Astrocyte (in vitro differentiated cells and primary cell): ENCODE measurements around the gene EIF3J. TPM values are rescaled to one million over a fixed set of nuclear protein-coding genes. Genes with fewer than 3 reads are reported as not detected.

Experiments
- DNase-seq: peaks from one replicate; pipeline ENCODE4 v3.0.0-alpha.2; 2010; ENCODE audit warnings: low read depth
- FAIRE-seq: peaks from 2 replicates; lab custom pipeline; 2011; peaks lifted over from hg19 to GRCh38; lab: Jason Lieb, UNC
- H2AFZ ChIP-seq: 2 replicates; pipeline ENCODE4 v1.6.0; 2012; ENCODE audit warnings: low read depth, low read length, inconsistent platforms
- H3K27ac ChIP-seq: 2 replicates; pipeline ENCODE4 v1.5.1; 2011; ENCODE audit warnings: low read depth, low read length, inconsistent platforms
- H3K27me3 ChIP-seq: 2 replicates; pipeline ENCODE4 v1.6.0; 2011; ENCODE audit warnings: low read length, inconsistent platforms; ENCODE audit not compliant: insufficient read depth
- H3K36me3 ChIP-seq: 2 replicates; pipeline ENCODE4 v1.5.1; 2011; ENCODE audit warnings: low read length, inconsistent platforms; ENCODE audit not compliant: insufficient read depth
- H3K4me1 ChIP-seq: 2 replicates; pipeline ENCODE4 v1.5.1; 2011; ENCODE audit warnings: low read length, inconsistent platforms; ENCODE audit not compliant: insufficient read depth
- H3K4me2 ChIP-seq: 2 replicates; pipeline ENCODE4 v1.6.0; 2012; ENCODE audit warnings: low read length, inconsistent platforms
- H3K4me3 ChIP-seq: 2 replicates; pipeline ENCODE4 v1.5.1; 2011; ENCODE audit warnings: low read depth, mild to moderate bottlenecking, low read length, inconsistent platforms; ENCODE audit not compliant: insufficient read depth
- H3K79me2 ChIP-seq: 2 replicates; pipeline ENCODE4 v1.6.0; 2012; ENCODE audit warnings: mild to moderate bottlenecking, low read length, inconsistent platforms; ENCODE audit not compliant: insufficient read depth
- H3K9ac ChIP-seq: 2 replicates; pipeline ENCODE4 v1.6.0; 2012; ENCODE audit warnings: mild to moderate bottlenecking, low read length, inconsistent platforms
- H3K9me3 ChIP-seq: 2 replicates; pipeline ENCODE4 v1.5.1; 2012; ENCODE audit warnings: low read depth, mild to moderate bottlenecking, low read length, inconsistent platforms; ENCODE audit not compliant: insufficient read depth
- H4K20me1 ChIP-seq: 2 replicates; pipeline ENCODE4 v1.6.0; 2012; ENCODE audit warnings: low read length, inconsistent platforms; ENCODE audit not compliant: insufficient read depth
- H3K27ac Mint-ChIP-seq: one replicate; pipeline ENCODE4 v1.8.0; 2021; ENCODE audit warnings: mild to moderate bottlenecking, mixed read lengths; ENCODE audit not compliant: unreplicated experiment
- H3K27me3 Mint-ChIP-seq: one replicate; pipeline ENCODE4 v1.8.0; 2021; ENCODE audit warnings: low read depth, mixed read lengths; ENCODE audit not compliant: unreplicated experiment
- H3K36me3 Mint-ChIP-seq: one replicate; pipeline ENCODE4 v1.8.0; 2021; ENCODE audit warnings: low read depth, mixed read lengths; ENCODE audit not compliant: unreplicated experiment
- H3K4me1 Mint-ChIP-seq: one replicate; pipeline ENCODE4 v1.8.0; 2021; ENCODE audit warnings: low read depth, mixed read lengths; ENCODE audit not compliant: unreplicated experiment
- H3K4me3 Mint-ChIP-seq: one replicate; pipeline ENCODE4 v1.8.0; 2021; ENCODE audit warnings: mild to moderate bottlenecking, moderate library complexity, mixed read lengths; ENCODE audit not compliant: unreplicated experiment
- H3K9me3 Mint-ChIP-seq: one replicate; pipeline ENCODE4 v1.8.0; 2021; ENCODE audit warnings: mild to moderate bottlenecking, mixed read lengths; ENCODE audit not compliant: unreplicated experiment
- EZH2 ChIP-seq: IDR thresholded peaks from 2 replicates; pipeline ENCODE4 v1.6.1; 2012; ENCODE audit warnings: mild to moderate bottlenecking, low read length, inconsistent platforms; ENCODE audit not compliant: insufficient read depth
- total RNA-seq: library from RNA; stranded (reverse); gene quantifications from 2 replicates; pipeline ENCODE4 v1.2.1, GENCODE V29; 2021
- TF ChIP-seq, protein P1 (sequence below): IDR thresholded peaks from 2 replicates; pipeline ENCODE4 v1.5.1; 2011; ENCODE audit warnings: low read depth, mild to moderate bottlenecking, inconsistent platforms, low read length, moderate library complexity; ENCODE audit not compliant: insufficient read depth

EIF3J gene
- total RNA-seq, 1 donor from 2014 or later = 133 TPM

DNA sequence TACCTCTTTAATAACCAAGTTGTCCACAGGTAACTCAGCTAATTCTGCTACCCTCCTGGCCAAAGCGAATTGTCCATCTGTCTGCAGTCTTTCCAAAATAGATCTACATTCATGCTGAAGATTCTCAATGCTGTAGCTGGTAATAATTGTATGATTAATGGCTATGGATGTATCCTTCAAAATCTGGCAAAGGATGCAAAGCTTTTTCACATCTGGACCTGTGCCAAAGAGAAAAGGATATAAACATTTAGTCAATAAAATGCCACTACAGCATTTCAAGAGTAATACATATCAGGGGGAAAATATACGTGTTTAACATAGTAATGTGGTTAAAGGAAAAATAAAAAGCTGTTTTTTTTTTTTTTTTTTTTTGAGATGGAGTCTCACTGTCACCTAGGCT lies 48.7 kb downstream of the EIF3J start:
- H3K27ac Mint-ChIP-seq = no peak overlapping the region
- no peak overlapping the region for H3K4me2 ChIP-seq
- no peaks in the 10 kb centered on the region for H3K79me2 ChIP-seq
- FAIRE-seq = no peak
- H3K36me3 Mint-ChIP-seq = peaks cover 14% of the 10 kb centered on the region
- H3K4me3 Mint-ChIP-seq = no peak overlapping the region
- H2AFZ ChIP-seq = no peak overlapping the region
- no peak overlapping the region for H3K4me3 ChIP-seq
- H3K9me3 Mint-ChIP-seq = no peaks in the 10 kb centered on the region
- H3K4me1 ChIP-seq = no peaks in the 10 kb centered on the region
- no peak overlapping the region for H3K9ac ChIP-seq
- no peaks in the 10 kb centered on the region for H3K4me1 Mint-ChIP-seq
- TF ChIP-seq, protein P1, sequence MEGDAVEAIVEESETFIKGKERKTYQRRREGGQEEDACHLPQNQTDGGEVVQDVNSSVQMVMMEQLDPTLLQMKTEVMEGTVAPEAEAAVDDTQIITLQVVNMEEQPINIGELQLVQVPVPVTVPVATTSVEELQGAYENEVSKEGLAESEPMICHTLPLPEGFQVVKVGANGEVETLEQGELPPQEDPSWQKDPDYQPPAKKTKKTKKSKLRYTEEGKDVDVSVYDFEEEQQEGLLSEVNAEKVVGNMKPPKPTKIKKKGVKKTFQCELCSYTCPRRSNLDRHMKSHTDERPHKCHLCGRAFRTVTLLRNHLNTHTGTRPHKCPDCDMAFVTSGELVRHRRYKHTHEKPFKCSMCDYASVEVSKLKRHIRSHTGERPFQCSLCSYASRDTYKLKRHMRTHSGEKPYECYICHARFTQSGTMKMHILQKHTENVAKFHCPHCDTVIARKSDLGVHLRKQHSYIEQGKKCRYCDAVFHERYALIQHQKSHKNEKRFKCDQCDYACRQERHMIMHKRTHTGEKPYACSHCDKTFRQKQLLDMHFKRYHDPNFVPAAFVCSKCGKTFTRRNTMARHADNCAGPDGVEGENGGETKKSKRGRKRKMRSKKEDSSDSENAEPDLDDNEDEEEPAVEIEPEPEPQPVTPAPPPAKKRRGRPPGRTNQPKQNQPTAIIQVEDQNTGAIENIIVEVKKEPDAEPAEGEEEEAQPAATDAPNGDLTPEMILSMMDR = no peak
- no peak for TF ChIP-seq EZH2
- H3K27me3 ChIP-seq = no peaks in the 10 kb centered on the region
- H3K9me3 ChIP-seq = no peaks in the 10 kb centered on the region
- H3K27me3 Mint-ChIP-seq = no peaks in the 10 kb centered on the region
- no peaks in the 10 kb centered on the region for H4K20me1 ChIP-seq
- no peak overlapping the region for H3K27ac ChIP-seq
- H3K36me3 ChIP-seq = peaks cover 46% of the 10 kb centered on the region
- DNase-seq = no peak

DNA sequence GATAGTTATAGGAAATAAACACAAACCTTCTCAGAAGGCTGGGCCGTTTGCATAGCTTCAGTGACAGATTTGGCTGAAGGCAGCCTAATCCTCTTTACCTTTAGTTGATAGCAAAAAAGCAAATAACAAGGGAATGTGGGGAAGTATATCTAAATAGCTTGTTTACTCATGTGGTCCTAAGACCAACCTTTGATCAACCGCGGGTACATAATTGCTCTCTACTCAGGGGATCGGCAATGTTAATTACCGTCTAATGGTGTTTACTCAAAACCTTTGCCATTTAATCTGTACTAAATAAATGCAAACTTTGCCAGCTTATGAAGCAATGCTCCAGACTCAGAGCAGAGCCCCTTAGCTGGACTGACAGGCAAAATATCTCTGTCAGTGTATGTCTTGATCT lies 51.6 kb downstream of the EIF3J start:
- H3K4me3 Mint-ChIP-seq = no peak overlapping the region
- TF ChIP-seq, protein P1 = no peak
- TF ChIP-seq EZH2 = no peak
- H3K36me3 ChIP-seq = peaks cover 55% of the 10 kb centered on the region
- H2AFZ ChIP-seq = no peak overlapping the region
- no peak for DNase-seq
- no peaks in the 10 kb centered on the region for H3K4me1 ChIP-seq
- no peak overlapping the region for H3K27ac Mint-ChIP-seq
- H3K9me3 ChIP-seq = no peaks in the 10 kb centered on the region
- H3K36me3 Mint-ChIP-seq = peaks cover 14% of the 10 kb centered on the region
- H3K4me3 ChIP-seq = no peak overlapping the region
- no peaks in the 10 kb centered on the region for H3K9me3 Mint-ChIP-seq
- no peak overlapping the region for H3K27ac ChIP-seq
- H3K27me3 ChIP-seq = no peaks in the 10 kb centered on the region
- H3K4me2 ChIP-seq = no peak overlapping the region
- no peak for FAIRE-seq
- no peaks in the 10 kb centered on the region for H3K27me3 Mint-ChIP-seq
- no peaks in the 10 kb centered on the region for H3K4me1 Mint-ChIP-seq
- no peaks in the 10 kb centered on the region for H3K79me2 ChIP-seq
- no peak overlapping the region for H3K9ac ChIP-seq
- H4K20me1 ChIP-seq = no peaks in the 10 kb centered on the region

DNA sequence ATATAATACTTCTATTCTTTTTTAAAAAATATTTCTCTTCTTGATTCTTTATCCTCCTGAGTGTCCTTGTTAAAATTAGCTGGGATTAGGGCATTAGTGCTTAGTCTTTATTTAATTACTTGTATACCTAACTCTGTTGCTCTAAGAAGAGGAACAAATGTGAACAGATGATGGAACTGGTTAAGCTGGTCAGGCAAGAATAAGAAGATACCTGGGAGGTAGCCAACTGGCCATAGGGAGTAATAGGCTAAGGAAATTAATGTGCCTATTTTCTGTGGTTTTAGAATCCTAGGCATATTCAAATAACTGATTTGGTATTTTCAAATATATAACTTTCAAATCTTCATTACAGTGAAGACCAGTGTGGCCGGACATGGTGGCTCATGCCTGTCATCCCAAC lies 54.4 kb downstream of the EIF3J start:
- H3K4me1 ChIP-seq = no peaks in the 10 kb centered on the region
- H3K27ac ChIP-seq = no peak overlapping the region
- H4K20me1 ChIP-seq = no peaks in the 10 kb centered on the region
- DNase-seq (no peak), FAIRE-seq (no peak)
- Mint-ChIP-seq H3K36me3 (peaks cover 10% of the 10 kb centered on the region), H3K27ac (no peak overlapping the region), H3K4me3 (no peak overlapping the region), H3K27me3 (no peaks in the 10 kb centered on the region), H3K9me3 (no peaks in the 10 kb centered on the region), H3K4me1 (no peaks in the 10 kb centered on the region)
- H3K9me3 ChIP-seq = no peaks in the 10 kb centered on the region
- no peak overlapping the region for H3K4me3 ChIP-seq
- peaks cover 41% of the 10 kb centered on the region for H3K36me3 ChIP-seq
- no peak overlapping the region for H2AFZ ChIP-seq
- no peaks in the 10 kb centered on the region for H3K27me3 ChIP-seq
- H3K9ac ChIP-seq = no peak overlapping the region
- H3K4me2 ChIP-seq = no peak overlapping the region
- TF ChIP-seq EZH2 = no peak
- TF ChIP-seq, protein P1 = no peak
- no peaks in the 10 kb centered on the region for H3K79me2 ChIP-seq
